ENCODE results near the gene NPR2.

NPR2 gene

GRCh38 chr9:35858458-35858857 lies 67.1 kb downstream of the NPR2 start:
- DNase-seq (no peak), ATAC-seq (no peak)
